Naive thymus-derived CD8-positive, alpha-beta T cell (primary cell): ENCODE measurements around the gene TENT4B. TPM values are rescaled to one million over a fixed set of nuclear protein-coding genes. Genes with fewer than 3 reads are reported as not detected.

ENCODE experiments used
- ATAC-seq, 2 donors: fragments of 150-1000 bp; cut with Tn5 transposase in 1 of 2; sonication (Bioruptor Pico), chemical (Tn5 transposase) in 1 of 2; 1 replicate in 1 of 2; 2 replicates in 1 of 2; pipeline ENCODE4 v1.10.0; 2021; ENCODE audit warnings: mild to moderate bottlenecking in 2 of 2, moderate library complexity in 2 of 2
- POLR2A ChIA-PET: fragments of 350-600 bp; sonication (Branson Sonifier 250); formaldehyde crosslinking; loops from one replicate; lab custom pipeline; 2021; ENCODE audit warnings: antibody characterized with exemption; lab: Charles Lee
- DNase-seq, 10 donors: peaks; one replicate each; pipeline versions ENCODE4 v3.0.0 to v3.0.0-alpha.2; 2020 to 2022
- H3K27ac Mint-ChIP-seq, 10 donors: one replicate each; pipeline ENCODE4 v1.8.0; 2020 to 2022; ENCODE audit warnings: mild to moderate bottlenecking in 10 of 10, mixed read lengths in 10 of 10, moderate library complexity in 4 of 10, inconsistent platforms in 1 of 10
- H3K27me3 Mint-ChIP-seq, 5 donors: one replicate each; pipeline ENCODE4 v1.8.0; 2021 to 2022; ENCODE audit warnings: mixed read lengths in 5 of 5
- H3K36me3 Mint-ChIP-seq, 3 donors: one replicate each; pipeline ENCODE4 v1.8.0; 2020 to 2022; ENCODE audit warnings: mixed read lengths in 3 of 3, mild to moderate bottlenecking in 2 of 3, inconsistent platforms in 1 of 3
- H3K4me1 Mint-ChIP-seq, 4 donors: one replicate each; pipeline ENCODE4 v1.8.0; 2021 to 2022; ENCODE audit warnings: mixed read lengths in 4 of 4
- H3K4me3 Mint-ChIP-seq, 10 donors: one replicate each; pipeline ENCODE4 v1.8.0; 2020 to 2022; ENCODE audit warnings: mild to moderate bottlenecking in 10 of 10, mixed read lengths in 10 of 10, moderate library complexity in 6 of 10, inconsistent platforms in 1 of 10
- H3K9me3 Mint-ChIP-seq, 9 donors: one replicate each; pipeline ENCODE4 v1.8.0; 2020 to 2022; ENCODE audit warnings: mixed read lengths in 9 of 9, mild to moderate bottlenecking in 3 of 9, inconsistent platforms in 1 of 9, moderate library complexity in 1 of 9
- polyA plus RNA-seq, 3 donors: library from polyadenylated mRNA; unstranded; fragments of 300-500 nt; fragmentation: Illumina TruSeq; gene quantifications; one replicate each; pipeline ENCODE4 v1.2.3, GENCODE V29; 2021
- total RNA-seq, 8 experiments: library from RNA in 2 of 8; stranded (reverse) in 2 of 8; gene quantifications; one replicate each; pipeline ENCODE4 v1.2.3 and lab custom pipeline; 2021 to 2026

TENT4B gene
- total and polyA plus RNA-seq, 5 experiments from 2014 or later = 5.3 to 27.0 (median 8.3) TPM

GRCh38 chr16:50136399-50136798 is 16.7 kb upstream of the TENT4B start:
- H3K9me3 Mint-ChIP-seq = no peaks in the 10 kb centered on the region
- no peaks in the 10 kb centered on the region for H3K27me3 Mint-ChIP-seq
- H3K4me1 Mint-ChIP-seq = no peaks in the 10 kb centered on the region
- no peaks in the 10 kb centered on the region for H3K36me3 Mint-ChIP-seq
- POLR2A ChIA-PET = no interaction called here
- no peak overlapping the region for H3K4me3 Mint-ChIP-seq
- DNase-seq = no peak
- peak overlapping the region in 2 of 10 donors; percentile 7 to 46 for H3K27ac Mint-ChIP-seq
- ATAC-seq = no peak

GRCh38 chr16:50137268-50137667 is 15.8 kb upstream of the TENT4B start:
- Mint-ChIP-seq H3K36me3 (no peaks in the 10 kb centered on the region), H3K4me1 (no peaks in the 10 kb centered on the region), H3K27ac (peak overlapping the region in 1 of 10 donors; percentile 47), H3K9me3 (no peaks in the 10 kb centered on the region), H3K27me3 (no peaks in the 10 kb centered on the region), H3K4me3 (no peak overlapping the region)
- ATAC-seq (no peak), DNase-seq (no peak)
- POLR2A ChIA-PET = no interaction called here

GRCh38 chr16:50139580-50139979 is 13.5 kb upstream of the TENT4B start:
- DNase-seq (no peak), ATAC-seq (no peak)
- Mint-ChIP-seq H3K27ac (peak overlapping the region in 1 of 10 donors; percentile 76), H3K4me1 (no peaks in the 10 kb centered on the region), H3K27me3 (no peaks in the 10 kb centered on the region), H3K36me3 (no peaks in the 10 kb centered on the region), H3K9me3 (no peaks in the 10 kb centered on the region), H3K4me3 (no peak overlapping the region)
- POLR2A ChIA-PET = no interaction called here

- POLR2A ChIA-PET = no interaction called here
- no peaks in the 10 kb centered on the region for H3K27me3 Mint-ChIP-seq
- H3K4me3 Mint-ChIP-seq = no peak overlapping the region
- ATAC-seq = no peak
- no peak overlapping the region for H3K27ac Mint-ChIP-seq
- no peak for DNase-seq
- H3K4me1 Mint-ChIP-seq = no peaks in the 10 kb centered on the region
- H3K36me3 Mint-ChIP-seq = no peaks in the 10 kb centered on the region
- H3K9me3 Mint-ChIP-seq = no peaks in the 10 kb centered on the region
Measured at GRCh38 chr16:50144211-50144610, 8.9 kb upstream of the TENT4B start.

DNA sequence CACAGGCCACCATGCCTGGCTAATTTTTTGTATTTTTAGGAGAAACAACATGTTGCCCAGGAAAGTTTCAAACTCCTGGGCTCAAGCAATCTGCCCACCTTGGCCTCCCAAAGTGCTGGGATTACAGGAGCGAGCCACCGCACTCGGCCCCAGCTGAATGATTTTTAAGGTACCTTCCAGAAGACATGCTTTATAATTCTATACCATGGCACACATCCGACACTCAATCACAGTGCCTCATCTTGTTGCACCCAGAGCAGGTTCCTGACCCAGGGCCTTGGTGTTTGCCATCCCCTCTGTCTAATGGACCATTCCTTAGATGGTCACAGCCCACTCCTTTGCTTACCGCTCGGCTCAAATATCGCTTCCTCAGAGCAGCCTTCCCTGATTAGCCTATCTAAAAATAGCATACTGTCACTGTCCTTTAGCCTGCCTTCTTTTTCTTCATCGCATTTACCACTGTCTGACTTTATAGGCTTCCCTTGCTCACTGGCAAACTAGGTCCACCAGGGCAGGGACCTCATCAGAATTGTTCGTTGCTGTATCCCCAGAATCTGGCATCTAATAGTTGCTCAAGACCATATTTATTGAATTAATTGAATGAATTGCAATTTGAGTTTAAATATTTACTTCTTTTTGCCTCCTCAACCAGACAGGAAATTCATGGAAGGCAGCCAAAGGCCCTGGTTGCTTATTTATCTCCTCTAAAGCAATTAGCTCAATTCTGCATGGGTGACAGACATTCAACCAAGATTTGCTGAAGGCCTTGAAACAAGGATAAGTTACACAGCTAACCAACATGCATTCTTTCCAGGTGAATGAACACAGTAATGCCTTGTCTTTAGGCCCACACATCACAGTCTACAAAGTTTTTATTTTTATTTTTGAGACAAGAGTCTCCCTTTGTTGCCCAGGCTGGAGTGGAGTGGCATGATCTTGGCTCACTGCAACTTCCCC is 6.3 kb upstream of the TENT4B start:
- H3K4me3 Mint-ChIP-seq = no peak overlapping the region
- no peak overlapping the region for H3K27ac Mint-ChIP-seq
- H3K9me3 Mint-ChIP-seq = no peaks in the 10 kb centered on the region
- H3K36me3 Mint-ChIP-seq = no peaks in the 10 kb centered on the region
- ATAC-seq (no peak), DNase-seq (no peak)
- H3K27me3 Mint-ChIP-seq = no peaks in the 10 kb centered on the region
- H3K4me1 Mint-ChIP-seq = peaks cover under 1 to 5% (median 1%) of the 10 kb centered on the region in 4 donors
- POLR2A ChIA-PET = interaction anchor here (1.2 kb wide), 1 partner anchor 24 kb away, joined by 3 read pairs; no protein-coding TSS in a partner anchor

DNA sequence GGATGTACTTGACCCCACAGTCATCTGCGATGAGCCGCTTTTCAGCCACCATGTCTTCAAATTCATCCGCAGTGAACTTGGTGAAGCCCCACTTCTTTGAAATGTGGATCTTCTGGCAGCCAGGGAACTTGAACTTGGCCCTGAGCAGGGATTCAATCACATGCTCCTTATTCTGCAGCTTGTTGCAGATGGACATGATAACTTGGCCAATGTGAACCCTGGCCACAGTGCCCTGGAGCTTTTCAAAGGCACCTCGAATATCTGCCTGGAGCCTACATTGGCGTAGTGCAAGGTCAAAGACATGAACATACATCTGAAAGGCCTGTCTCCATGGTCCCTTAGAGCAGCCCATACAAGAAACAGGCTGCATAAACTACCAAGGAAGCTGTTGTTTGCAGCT is 1.8 kb upstream of the TENT4B start:
- no peaks in the 10 kb centered on the region for H3K36me3 Mint-ChIP-seq
- peaks cover 13 to 30% (median 27%) of the 10 kb centered on the region in 4 donors for H3K4me1 Mint-ChIP-seq
- no peaks in the 10 kb centered on the region for H3K9me3 Mint-ChIP-seq
- peak overlapping the region in 9 of 10 donors; percentile 62 to 99 (median 98) for H3K27ac Mint-ChIP-seq
- POLR2A ChIA-PET = interaction anchor here (0.7 to 2.7 kb wide), 9 partner anchors 18 to 590 kb away, joined by 3 to 26 read pairs (median 6); partner anchors contain the start of genes CNEP1R1, CYLD and HEATR3
- DNase-seq = no peak
- H3K4me3 Mint-ChIP-seq = peak overlapping the region in 8 of 10 donors; percentile 4 to 95 (median 92)
- ATAC-seq = no peak
- no peaks in the 10 kb centered on the region for H3K27me3 Mint-ChIP-seq

DNA sequence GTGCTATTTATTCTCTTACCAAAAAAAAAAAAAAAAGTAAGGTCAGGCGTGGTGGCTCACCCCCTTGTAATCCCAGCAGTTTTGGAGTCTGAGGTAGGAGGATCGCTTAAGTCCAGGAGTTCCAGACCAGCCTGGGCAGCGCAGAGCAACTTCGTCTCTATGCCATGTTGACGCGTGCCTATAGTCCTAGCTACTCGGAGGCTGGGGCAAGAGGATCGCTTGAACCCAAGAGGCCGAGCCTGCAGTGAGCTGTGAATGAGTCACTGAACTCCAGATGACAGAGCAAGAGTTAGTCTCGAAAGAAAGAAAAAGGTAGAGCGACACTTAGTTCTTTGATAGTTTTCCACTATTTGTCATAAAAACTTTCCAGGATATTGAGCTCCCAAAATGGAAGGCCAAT is 1.4 kb upstream of the TENT4B start:
- POLR2A ChIA-PET = interaction anchor here (0.6 to 2.7 kb wide), 10 partner anchors 18 to 592 kb away, joined by 3 to 26 read pairs (median 6); partner anchors contain the start of genes CNEP1R1, CYLD and HEATR3
- Mint-ChIP-seq H3K27me3 (no peaks in the 10 kb centered on the region), H3K27ac (peak overlapping the region; percentile 90 to 99 (median 98)), H3K4me1 (peaks cover 15 to 34% (median 31%) of the 10 kb centered on the region in 4 donors), H3K9me3 (no peaks in the 10 kb centered on the region), H3K4me3 (peak overlapping the region; percentile 86 to 97 (median 94)), H3K36me3 (peaks cover 0 to 3% (median 0%) of the 10 kb centered on the region in 3 donors)
- DNase-seq (no peak), ATAC-seq (no peak)

GRCh38 chr16:50152351-50152806 is 727 bp upstream of the TENT4B start:
- peaks cover 20 to 40% (median 37%) of the 10 kb centered on the region in 4 donors for H3K4me1 Mint-ChIP-seq
- H3K4me3 Mint-ChIP-seq = peak overlapping the region; percentile 86 to 97 (median 94)
- peak in 3 of 10 donors; percentile 59 to 81 (median 65) for DNase-seq
- H3K9me3 Mint-ChIP-seq = no peaks in the 10 kb centered on the region
- POLR2A ChIA-PET = interaction anchor here (0.6 to 2.7 kb wide), 11 partner anchors 19 to 591 kb away, joined by 3 to 26 read pairs (median 6); partner anchors contain the start of genes CNEP1R1, CYLD and HEATR3
- H3K36me3 Mint-ChIP-seq = peaks cover 0 to 6% (median 0%) of the 10 kb centered on the region in 3 donors
- ATAC-seq = peak; percentile 52 to 57
- H3K27me3 Mint-ChIP-seq = no peaks in the 10 kb centered on the region
- H3K27ac Mint-ChIP-seq = peak overlapping the region; percentile 90 to 99 (median 98)

DNA sequence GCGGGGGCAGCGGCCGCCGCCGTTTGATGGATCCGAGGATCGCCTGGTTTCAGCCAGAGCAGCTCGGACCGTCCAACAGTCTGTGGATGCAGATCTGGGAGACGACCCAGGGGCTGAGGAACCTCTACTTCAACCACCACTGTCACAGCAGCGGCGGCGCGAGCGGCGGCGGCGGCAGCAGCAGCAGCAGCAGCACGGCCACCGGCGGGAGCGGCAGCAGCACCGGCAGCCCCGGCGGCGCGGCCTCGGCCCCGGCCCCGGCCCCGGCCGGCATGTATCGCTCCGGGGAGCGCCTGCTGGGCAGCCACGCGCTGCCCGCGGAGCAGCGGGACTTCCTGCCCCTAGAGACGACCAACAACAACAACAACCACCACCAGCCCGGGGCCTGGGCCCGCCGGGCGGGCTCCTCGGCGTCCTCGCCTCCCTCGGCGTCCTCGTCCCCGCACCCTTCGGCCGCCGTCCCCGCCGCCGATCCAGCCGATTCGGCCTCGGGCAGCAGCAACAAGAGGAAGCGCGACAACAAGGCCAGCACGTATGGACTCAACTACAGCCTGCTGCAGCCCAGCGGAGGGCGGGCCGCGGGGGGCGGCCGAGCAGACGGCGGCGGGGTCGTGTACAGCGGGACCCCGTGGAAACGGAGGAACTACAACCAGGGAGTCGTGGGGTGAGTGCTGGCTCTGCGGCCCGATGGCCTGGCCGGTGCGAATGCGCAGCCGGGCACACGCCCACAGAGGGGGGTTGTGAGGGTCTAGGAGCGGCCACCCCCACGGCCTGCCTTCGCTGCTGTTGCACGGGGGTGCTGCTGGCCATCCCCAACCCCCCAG is 702 bp downstream of the TENT4B start:
- POLR2A ChIA-PET = interaction anchor here (0.6 kb wide), 1 partner anchor 43 kb away, joined by 3 read pairs; no protein-coding TSS in a partner anchor
- peak in 1 of 2 donors; percentile 5 for ATAC-seq

GRCh38 chr16:50154420-50154950 is 1.4 kb downstream of the TENT4B start:
- Mint-ChIP-seq H3K4me1 (peaks cover 29 to 58% (median 54%) of the 10 kb centered on the region in 4 donors), H3K27ac (peak overlapping the region; percentile 82 to 95 (median 90)), H3K36me3 (peaks cover 0 to 14% (median 0%) of the 10 kb centered on the region in 3 donors), H3K9me3 (no peaks in the 10 kb centered on the region), H3K4me3 (peak overlapping the region; percentile 80 to 97 (median 94)), H3K27me3 (no peaks in the 10 kb centered on the region)
- ATAC-seq = no peak
- POLR2A ChIA-PET = no interaction called here
- peak in 1 of 10 donors; percentile 15 for DNase-seq

More for the DNA sequence above, 702 bp downstream of the TENT4B start:
- DNase-seq = peak in 2 of 10 donors; percentile 8 to 13
- Mint-ChIP-seq H3K36me3 (peaks cover 0 to 9% (median 0%) of the 10 kb centered on the region in 3 donors), H3K4me1 (peaks cover 23 to 52% (median 47%) of the 10 kb centered on the region in 4 donors), H3K4me3 (peak overlapping the region; percentile 80 to 97 (median 94)), H3K9me3 (no peaks in the 10 kb centered on the region), H3K27me3 (no peaks in the 10 kb centered on the region), H3K27ac (peak overlapping the region in 8 of 10 donors; percentile 74 to 95 (median 86))

GRCh38 chr16:50155925-50156324 is 2.8 kb downstream of the TENT4B start:
- Mint-ChIP-seq H3K4me1 (peaks cover 39 to 73% (median 67%) of the 10 kb centered on the region in 4 donors), H3K27me3 (no peaks in the 10 kb centered on the region), H3K27ac (peak overlapping the region; percentile 61 to 95 (median 88)), H3K36me3 (peaks cover 0 to 25% (median 5%) of the 10 kb centered on the region in 3 donors), H3K9me3 (no peaks in the 10 kb centered on the region), H3K4me3 (peak overlapping the region; percentile 80 to 97 (median 94))
- POLR2A ChIA-PET = interaction anchor here (0.8 to 1.5 kb wide), 4 partner anchors 11 to 586 kb away, joined by 3 to 4 read pairs (median 3); partner anchors contain the start of genes CNEP1R1 and CYLD
- ATAC-seq (no peak), DNase-seq (no peak)
